Stimulated activated naive CD8-positive, alpha-beta T cell treated with anti-CD3 and anti-CD28 coated beads, Interleukin-15, Interleukin-2, amounts not matched to agents 100 ng/mL and 50 ng/mL, for 24 hours (primary cell): ENCODE data around the gene PITPNC1.

ENCODE experiments used
- H3K27ac Mint-ChIP-seq: one replicate; pipeline ENCODE4 v1.8.0; 2021; ENCODE audit warnings: mild to moderate bottlenecking, mixed read lengths
- H3K27me3 Mint-ChIP-seq: one replicate; pipeline ENCODE4 v1.8.0; 2021; ENCODE audit warnings: mixed read lengths
- H3K36me3 Mint-ChIP-seq: one replicate; pipeline ENCODE4 v1.8.0; 2021; ENCODE audit warnings: low read depth, mixed read lengths
- H3K4me1 Mint-ChIP-seq: one replicate; pipeline ENCODE4 v1.8.0; 2021; ENCODE audit warnings: low read depth, mixed read lengths
- H3K4me3 Mint-ChIP-seq: one replicate; pipeline ENCODE4 v1.8.0; 2021; ENCODE audit warnings: mild to moderate bottlenecking, mixed read lengths
- H3K9me3 Mint-ChIP-seq: one replicate; pipeline ENCODE4 v1.8.0; 2021; ENCODE audit warnings: mixed read lengths

PITPNC1 gene

DNA sequence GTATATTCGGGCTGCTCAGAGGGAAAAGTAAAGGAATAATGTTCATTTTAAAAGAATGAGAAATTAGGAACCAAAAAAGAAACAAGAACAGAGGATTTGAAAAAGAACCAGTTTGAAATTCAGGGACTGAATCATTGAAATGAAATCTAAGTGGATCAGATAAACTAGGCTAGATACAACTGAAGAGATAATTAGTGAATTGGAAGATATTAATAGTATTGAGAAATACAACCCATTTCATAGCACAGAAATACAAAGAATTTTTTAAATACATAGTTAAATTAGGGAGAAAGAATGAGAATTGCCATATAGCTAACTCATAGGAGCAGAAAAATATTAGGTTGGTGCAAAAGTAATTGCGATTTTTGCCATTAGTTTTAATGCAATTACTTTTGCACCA is 223.3 kb downstream of the PITPNC1 start:
- no peak overlapping the region for H3K27ac Mint-ChIP-seq

DNA sequence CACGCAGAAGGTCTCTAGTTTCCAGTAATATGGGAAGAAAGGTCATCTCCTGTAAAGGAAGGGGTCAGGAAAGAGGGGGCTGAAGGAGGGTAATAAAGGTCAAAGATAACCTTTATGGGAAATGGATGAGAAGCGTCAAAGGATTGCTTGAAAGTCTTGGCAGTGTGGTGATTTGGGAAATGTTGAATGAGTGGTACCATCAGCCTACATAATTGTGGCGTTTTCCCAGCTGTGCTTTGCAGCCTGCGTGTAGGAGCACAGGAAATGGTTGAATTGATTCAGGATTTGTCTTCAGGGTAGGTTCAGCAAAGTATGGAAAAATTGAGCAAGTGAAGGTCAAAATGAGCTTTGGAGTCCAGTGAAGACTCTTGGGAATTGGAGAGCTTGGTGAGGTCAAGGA is 224.8 kb downstream of the PITPNC1 start:
- peak overlapping the region; percentile 14 for H3K27ac Mint-ChIP-seq
- H3K9me3 Mint-ChIP-seq = no peaks in the 10 kb centered on the region
- no peak overlapping the region for H3K4me3 Mint-ChIP-seq

More for the DNA sequence above, 223.3 kb downstream of the PITPNC1 start:
- Mint-ChIP-seq H3K9me3 (no peaks in the 10 kb centered on the region), H3K36me3 (no peaks in the 10 kb centered on the region), H3K4me1 (peaks cover 16% of the 10 kb centered on the region), H3K27me3 (no peaks in the 10 kb centered on the region), H3K4me3 (no peak overlapping the region)

DNA sequence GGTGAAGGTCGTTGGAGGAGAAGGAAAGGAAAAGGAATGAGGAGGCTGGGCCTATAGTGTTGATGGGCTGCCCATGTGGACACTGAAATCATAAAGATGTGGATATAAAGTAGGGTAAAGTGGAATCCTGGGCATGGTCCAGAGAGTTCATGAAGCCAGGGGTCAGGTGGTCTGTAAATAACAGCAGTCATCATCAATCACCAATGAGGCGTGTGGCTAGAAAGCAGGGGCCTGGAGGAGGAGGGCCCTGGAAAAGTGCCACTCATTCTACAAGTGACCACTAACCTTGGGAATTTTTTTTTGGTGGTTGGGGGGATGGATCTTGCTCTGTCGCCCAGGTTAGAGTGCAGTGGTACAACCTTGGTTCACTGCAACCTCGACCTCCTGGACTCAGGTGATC is 225.4 kb downstream of the PITPNC1 start:
- peak overlapping the region; percentile 14 for H3K27ac Mint-ChIP-seq
- peaks cover 16% of the 10 kb centered on the region for H3K4me1 Mint-ChIP-seq
- H3K4me3 Mint-ChIP-seq = no peak overlapping the region
- no peaks in the 10 kb centered on the region for H3K9me3 Mint-ChIP-seq
- H3K27me3 Mint-ChIP-seq = no peaks in the 10 kb centered on the region
- H3K36me3 Mint-ChIP-seq = no peaks in the 10 kb centered on the region

More for the DNA sequence above, 224.8 kb downstream of the PITPNC1 start:
- Mint-ChIP-seq H3K4me1 (peaks cover 16% of the 10 kb centered on the region), H3K36me3 (no peaks in the 10 kb centered on the region), H3K27me3 (no peaks in the 10 kb centered on the region)

DNA sequence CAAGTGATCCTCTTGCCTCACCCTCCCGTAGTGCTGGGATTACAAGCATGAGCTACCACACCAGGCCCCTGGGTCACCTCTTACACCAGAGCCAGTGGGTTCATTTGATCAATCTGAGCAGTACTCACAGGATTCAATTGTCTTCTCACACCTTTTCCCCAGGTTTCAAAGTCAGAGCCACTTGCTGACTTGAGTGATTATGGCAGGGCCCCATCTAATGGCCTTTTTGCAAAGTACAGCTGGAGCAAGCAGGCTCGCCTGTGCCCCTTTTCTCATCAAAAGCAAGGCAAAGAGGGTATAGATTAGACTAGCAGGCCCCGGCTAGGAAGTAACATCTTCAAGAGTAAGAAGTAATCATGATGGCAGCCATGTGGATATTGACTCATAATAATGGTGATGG is 225.9 kb downstream of the PITPNC1 start:
- H3K27ac Mint-ChIP-seq = no peak overlapping the region
- H3K4me3 Mint-ChIP-seq = no peak overlapping the region

DNA sequence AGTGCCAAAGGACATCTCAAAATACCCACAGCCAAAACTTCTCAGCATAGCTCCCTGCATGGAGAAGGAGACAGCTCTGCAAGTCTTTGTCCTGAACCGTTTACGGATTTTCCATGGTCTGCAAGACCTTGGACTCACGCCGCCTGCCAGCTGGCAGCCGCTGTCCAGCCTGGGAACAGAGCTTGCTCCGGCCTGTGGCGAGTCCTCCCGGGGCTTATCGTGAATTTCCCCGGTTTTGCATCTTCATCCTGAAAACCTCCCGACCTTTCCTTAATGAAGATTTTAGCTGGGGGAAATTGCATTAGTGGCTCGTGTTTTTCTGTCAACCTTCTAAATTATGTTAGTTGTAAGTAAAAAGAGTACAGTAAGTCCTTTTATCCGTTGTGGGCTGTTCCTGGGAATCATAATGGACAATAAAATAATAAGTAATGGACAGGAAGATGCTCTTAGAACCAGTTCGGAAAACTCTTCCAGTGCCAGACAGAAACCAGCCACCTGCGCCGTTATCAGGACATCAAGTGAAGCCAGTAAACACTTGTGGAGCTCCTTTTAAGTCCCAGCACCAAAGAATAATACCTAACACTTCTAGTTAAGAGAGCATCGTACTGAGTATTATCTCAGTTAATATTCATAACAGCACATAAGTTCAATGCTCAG is 228.3 kb downstream of the PITPNC1 start:
- H3K4me1 Mint-ChIP-seq = peaks cover 16% of the 10 kb centered on the region
- no peak overlapping the region for H3K27ac Mint-ChIP-seq
- H3K36me3 Mint-ChIP-seq = peaks cover 5% of the 10 kb centered on the region
- H3K4me3 Mint-ChIP-seq = no peak overlapping the region
- H3K27me3 Mint-ChIP-seq = no peaks in the 10 kb centered on the region
- no peaks in the 10 kb centered on the region for H3K9me3 Mint-ChIP-seq

More for the DNA sequence above, 225.9 kb downstream of the PITPNC1 start:
- Mint-ChIP-seq H3K36me3 (no peaks in the 10 kb centered on the region), H3K4me1 (peaks cover 16% of the 10 kb centered on the region), H3K9me3 (no peaks in the 10 kb centered on the region), H3K27me3 (no peaks in the 10 kb centered on the region)

DNA sequence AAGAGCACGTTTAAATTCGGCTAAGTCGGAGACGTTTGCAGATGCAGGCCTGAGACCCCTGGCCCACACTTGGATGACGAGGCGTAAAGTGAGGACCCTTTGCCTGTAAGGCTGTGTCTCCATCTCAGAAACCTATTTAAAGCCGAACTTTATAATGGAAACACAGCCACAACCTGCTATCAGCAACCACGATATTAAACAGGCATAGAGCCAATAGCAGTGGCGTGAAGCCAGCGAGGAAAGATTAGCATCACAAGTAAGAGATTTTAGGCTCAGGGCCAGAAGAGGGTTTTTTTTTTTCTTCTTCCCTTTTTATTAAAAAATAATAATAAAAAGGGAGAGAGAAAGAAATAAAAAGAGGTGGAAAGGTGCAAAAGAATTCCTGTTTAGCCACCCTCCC is 229.4 kb downstream of the PITPNC1 start:
- H3K9me3 Mint-ChIP-seq = no peaks in the 10 kb centered on the region
- no peak overlapping the region for H3K27ac Mint-ChIP-seq
- no peaks in the 10 kb centered on the region for H3K27me3 Mint-ChIP-seq
- peaks cover 5% of the 10 kb centered on the region for H3K36me3 Mint-ChIP-seq
- H3K4me1 Mint-ChIP-seq = peaks cover 10% of the 10 kb centered on the region
- H3K4me3 Mint-ChIP-seq = no peak overlapping the region

DNA sequence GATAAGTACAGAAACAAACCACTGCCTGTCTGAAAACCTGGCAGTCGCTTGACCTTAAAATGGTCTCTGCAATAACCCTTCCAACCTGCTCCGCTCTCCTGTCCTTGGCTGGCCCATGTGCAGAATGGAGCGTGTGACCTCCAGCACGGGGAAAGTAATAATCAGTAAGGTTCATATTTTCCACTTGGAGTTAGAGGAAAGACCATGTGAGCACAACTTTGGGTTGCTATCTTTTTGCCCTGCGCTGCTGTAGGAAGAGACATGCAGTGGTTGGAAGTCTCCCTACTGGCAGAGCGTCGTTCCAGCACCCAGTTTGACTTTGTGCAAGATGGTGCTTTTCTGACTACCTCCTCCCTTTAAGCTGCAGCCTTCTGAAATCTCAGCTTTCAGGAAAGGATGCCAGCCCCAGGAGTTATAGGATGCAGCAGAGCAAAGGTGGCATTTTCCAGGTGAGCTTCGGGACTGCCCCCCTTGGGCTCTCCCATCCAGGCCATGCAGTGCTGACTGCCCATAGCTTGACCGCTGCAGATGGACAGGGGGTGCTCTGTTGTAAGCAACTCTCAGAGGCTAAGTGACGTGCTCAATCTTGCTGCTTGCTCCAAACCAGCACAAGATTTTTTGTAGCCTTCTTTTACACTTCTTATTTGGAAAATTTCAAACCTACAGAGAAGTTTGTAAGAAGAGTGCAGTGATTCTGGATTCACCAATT is 230.0 kb downstream of the PITPNC1 start:
- Mint-ChIP-seq H3K27me3 (no peaks in the 10 kb centered on the region), H3K4me1 (peaks cover 4% of the 10 kb centered on the region), H3K9me3 (no peaks in the 10 kb centered on the region), H3K4me3 (no peak overlapping the region), H3K27ac (no peak overlapping the region), H3K36me3 (peaks cover 5% of the 10 kb centered on the region)

DNA sequence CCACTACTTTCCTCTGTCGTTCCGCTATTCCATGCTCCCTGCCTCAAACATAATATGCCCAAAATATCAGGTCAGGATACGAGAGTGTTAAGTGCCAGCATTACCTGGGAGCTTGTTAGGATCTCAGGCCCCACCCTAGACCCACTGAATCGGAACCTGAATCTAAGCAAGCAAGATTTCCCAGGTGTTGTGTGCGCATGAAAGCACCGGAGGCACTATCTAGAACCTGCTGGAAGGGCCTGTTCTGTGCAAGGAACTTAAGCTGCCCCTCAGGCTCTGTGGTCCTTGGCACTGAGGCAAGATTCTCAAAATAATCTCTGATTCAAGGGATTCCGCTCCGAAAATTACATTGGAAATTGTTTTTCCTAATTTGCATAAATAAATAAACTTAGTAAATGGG is 233.0 kb downstream of the PITPNC1 start:
- H3K9me3 Mint-ChIP-seq = no peaks in the 10 kb centered on the region
- no peak overlapping the region for H3K4me3 Mint-ChIP-seq
- H3K27me3 Mint-ChIP-seq = no peaks in the 10 kb centered on the region
- H3K4me1 Mint-ChIP-seq = peaks cover 3% of the 10 kb centered on the region
- H3K36me3 Mint-ChIP-seq = peaks cover 5% of the 10 kb centered on the region
- no peak overlapping the region for H3K27ac Mint-ChIP-seq

DNA sequence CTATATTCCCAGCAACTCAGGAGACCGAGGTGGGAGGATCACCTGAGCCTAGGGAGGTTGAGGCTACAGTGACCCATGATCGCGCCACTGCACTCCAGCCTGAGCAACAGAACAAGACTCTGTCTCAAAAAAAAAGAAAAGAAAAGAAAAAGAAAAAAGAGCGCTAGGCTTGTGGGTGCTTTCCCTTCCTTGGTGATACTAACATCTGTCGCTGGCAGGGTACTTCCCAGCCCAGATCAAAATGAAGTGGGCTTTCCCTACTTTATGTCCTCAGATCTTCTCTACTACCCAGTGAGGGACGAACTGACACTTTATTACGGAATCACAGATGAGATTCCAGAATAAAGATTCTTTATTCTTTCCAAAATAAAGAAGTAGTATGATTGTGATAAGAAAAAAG is 236.9 kb downstream of the PITPNC1 start:
- no peak overlapping the region for H3K27ac Mint-ChIP-seq

DNA sequence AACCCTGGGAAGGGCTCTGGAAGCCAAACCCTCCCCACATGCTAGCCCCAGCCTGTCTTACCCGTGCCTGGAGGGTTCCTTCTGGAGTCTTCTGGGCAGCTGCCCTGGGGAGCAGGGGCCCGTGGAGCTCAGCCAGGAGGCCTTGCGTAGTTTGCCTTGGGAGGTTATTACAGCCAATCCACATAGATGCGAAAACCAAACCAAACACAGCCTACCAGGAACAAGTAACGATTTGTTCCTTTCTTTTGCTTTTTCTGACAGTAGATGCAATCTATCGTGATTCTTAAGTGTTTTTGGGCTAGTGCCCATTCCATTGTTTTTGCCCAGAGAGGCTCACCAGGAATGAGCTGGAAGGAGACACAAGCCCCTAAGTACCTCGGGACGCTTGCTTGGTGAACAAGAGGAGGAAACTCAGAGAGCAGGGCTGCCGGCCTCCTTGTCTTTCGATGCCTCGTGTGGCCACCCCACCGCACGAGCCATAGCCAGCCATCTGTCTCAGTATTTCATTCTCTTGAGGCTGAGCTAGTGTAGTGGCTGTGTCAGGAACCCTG is 238.0 kb downstream of the PITPNC1 start:
- Mint-ChIP-seq H3K4me3 (no peak overlapping the region), H3K27me3 (no peaks in the 10 kb centered on the region), H3K36me3 (peaks cover under 1% of the 10 kb centered on the region), H3K4me1 (peaks cover 3% of the 10 kb centered on the region), H3K27ac (no peak overlapping the region), H3K9me3 (no peaks in the 10 kb centered on the region)

More for the DNA sequence above, 236.9 kb downstream of the PITPNC1 start:
- Mint-ChIP-seq H3K9me3 (no peaks in the 10 kb centered on the region), H3K4me3 (no peak overlapping the region), H3K27me3 (no peaks in the 10 kb centered on the region), H3K36me3 (peaks cover 5% of the 10 kb centered on the region), H3K4me1 (peaks cover 3% of the 10 kb centered on the region)

DNA sequence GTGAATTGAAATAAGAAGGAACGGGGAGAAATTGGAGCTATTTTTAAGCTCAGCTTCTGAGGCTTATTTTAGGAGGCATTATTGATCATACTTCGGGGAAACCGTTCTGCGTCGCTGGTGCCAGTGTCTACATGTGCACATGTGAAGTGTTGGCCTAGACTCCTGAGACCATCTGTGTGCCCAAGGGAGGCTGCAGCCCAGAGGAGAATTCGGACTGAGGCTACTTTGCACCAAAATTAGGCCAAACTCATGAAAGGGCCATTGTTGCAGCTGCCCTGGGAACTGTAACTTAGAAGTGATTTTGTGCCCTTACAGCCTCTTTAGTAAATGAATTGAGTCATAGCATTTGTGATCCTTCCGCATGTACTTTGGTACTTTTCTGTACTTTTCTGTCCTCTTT is 238.7 kb downstream of the PITPNC1 start:
- Mint-ChIP-seq H3K27me3 (no peaks in the 10 kb centered on the region), H3K36me3 (peaks cover 4% of the 10 kb centered on the region), H3K27ac (no peak overlapping the region), H3K4me3 (no peak overlapping the region), H3K4me1 (peaks cover 3% of the 10 kb centered on the region), H3K9me3 (no peaks in the 10 kb centered on the region)

DNA sequence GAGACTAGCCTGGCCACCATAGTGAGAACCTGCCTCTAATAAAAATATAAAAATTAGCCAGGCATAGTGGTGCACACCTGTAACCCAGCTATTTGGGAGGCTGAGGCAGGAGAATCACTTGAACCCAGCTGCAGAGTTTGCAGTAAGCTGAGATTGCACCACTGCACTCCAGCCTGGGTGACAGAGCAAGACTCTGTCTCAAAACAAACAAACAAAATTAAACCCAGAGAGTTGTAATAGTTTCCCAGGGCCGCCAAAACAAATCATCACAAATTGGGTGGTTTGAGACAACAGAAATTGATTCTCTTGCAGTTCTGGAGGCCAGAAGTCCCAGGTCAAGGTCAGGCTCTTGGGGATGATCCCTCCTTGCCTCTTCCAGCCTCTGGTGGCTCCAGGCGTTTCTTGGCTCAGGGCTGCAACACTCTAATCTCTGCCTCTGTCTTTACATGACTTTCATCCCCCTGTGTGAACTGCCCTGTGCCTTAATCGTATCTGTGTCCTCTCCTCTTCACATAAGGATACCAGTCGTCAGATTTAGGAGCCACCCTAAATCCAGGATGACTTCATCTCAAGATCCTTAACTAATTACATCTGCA is 240.3 kb downstream of the PITPNC1 start:
- Mint-ChIP-seq H3K36me3 (peaks cover 4% of the 10 kb centered on the region), H3K9me3 (no peaks in the 10 kb centered on the region), H3K4me3 (no peak overlapping the region), H3K27me3 (no peaks in the 10 kb centered on the region), H3K27ac (no peak overlapping the region), H3K4me1 (peaks cover 3% of the 10 kb centered on the region)

DNA sequence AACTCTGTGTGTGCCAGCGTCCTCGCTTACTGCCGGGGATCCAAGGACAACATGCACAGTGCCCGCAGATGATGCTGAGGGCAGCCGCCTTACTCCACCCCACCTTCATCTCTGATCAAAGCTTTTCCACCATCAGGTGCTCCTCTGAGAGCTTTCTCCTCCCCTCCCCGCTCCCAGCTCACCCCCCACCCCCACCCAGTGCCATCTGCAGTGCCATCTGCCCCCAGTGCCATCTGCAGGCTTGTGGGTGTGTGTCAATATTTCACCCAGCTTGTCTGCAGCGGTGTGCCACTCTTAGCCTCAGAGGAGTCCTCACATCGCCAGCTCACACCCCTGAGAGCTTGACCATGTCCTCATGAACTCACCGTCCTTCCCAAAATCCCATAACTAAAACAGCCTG is 242.5 kb downstream of the PITPNC1 start:
- H3K4me1 Mint-ChIP-seq = no peaks in the 10 kb centered on the region
- H3K27me3 Mint-ChIP-seq = no peaks in the 10 kb centered on the region
- no peaks in the 10 kb centered on the region for H3K9me3 Mint-ChIP-seq
- H3K36me3 Mint-ChIP-seq = peaks cover 4% of the 10 kb centered on the region
- H3K27ac Mint-ChIP-seq = no peak overlapping the region
- H3K4me3 Mint-ChIP-seq = no peak overlapping the region

DNA sequence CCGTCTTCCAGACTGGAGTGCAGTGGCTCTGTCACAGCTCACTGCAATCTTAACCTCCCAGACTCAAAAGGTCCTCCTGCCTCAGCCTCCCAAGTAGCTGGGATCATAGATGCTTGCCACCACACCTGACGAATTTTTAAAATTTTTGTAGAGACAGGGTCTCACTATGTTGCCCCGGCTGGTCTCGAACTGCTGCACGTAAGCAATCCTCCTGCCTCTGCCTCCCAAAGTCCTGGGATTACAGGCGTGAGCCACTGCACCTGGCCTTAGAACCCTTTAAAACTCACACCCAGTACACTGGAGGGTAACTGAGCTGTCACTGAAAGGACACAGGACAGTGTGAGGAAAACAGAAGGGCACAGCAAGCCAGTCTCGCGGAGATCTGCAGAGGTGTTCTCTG is 243.0 kb downstream of the PITPNC1 start:
- H3K27ac Mint-ChIP-seq = no peak overlapping the region
- H3K36me3 Mint-ChIP-seq = peaks cover 4% of the 10 kb centered on the region
- H3K9me3 Mint-ChIP-seq = no peaks in the 10 kb centered on the region
- no peaks in the 10 kb centered on the region for H3K27me3 Mint-ChIP-seq
- no peak overlapping the region for H3K4me3 Mint-ChIP-seq
- no peaks in the 10 kb centered on the region for H3K4me1 Mint-ChIP-seq

DNA sequence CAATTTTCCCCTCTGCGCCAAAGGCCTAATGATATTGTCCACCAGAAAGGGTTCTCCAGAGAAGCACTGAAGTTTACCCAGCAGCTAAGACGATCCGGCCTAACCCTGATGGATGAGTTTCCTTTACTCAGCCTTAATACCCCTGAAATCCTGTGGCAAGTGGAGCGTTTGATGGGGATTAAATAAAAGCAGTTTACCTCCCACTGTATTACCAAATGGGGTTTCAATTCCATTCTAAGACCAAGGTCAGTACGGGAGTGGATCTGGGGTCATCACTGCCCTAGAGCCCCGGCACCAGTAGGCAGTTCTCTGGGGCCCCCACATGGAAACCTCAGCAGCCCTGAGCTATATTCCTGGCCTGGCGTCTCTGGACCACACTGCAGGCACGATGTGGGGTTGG is 243.6 kb downstream of the PITPNC1 start:
- no peak overlapping the region for H3K4me3 Mint-ChIP-seq
- peaks cover 4% of the 10 kb centered on the region for H3K36me3 Mint-ChIP-seq

More for the DNA sequence above, 243.6 kb downstream of the PITPNC1 start:
- Mint-ChIP-seq H3K27ac (no peak overlapping the region), H3K9me3 (no peaks in the 10 kb centered on the region), H3K4me1 (no peaks in the 10 kb centered on the region), H3K27me3 (no peaks in the 10 kb centered on the region)
